H1 (cell line): ENCODE measurements around the gene DENND4B. TPM values are rescaled to one million over a fixed set of nuclear protein-coding genes. Genes with fewer than 3 reads are reported as not detected.

Experiments
- CTCF ChIA-PET: fragments of 300-600 bp; sonication (Branson Sonifier 250); formaldehyde crosslinking; loops from one replicate; lab custom pipeline; 2021; ENCODE audit not compliant: partially characterized antibody; lab: Charles Lee
- POLR2A ChIA-PET: fragments of 300-600 bp; sonication (Branson Sonifier 250); formaldehyde crosslinking; loops from one replicate; lab custom pipeline; 2021; ENCODE audit warnings: inconsistent platforms; ENCODE audit not compliant: partially characterized antibody; lab: Charles Lee
- DNase-seq, 2 experiments: peaks; one replicate each; pipeline versions ENCODE4 v3.0.0 to v3.0.0-alpha.2; 2010 to 2022; ENCODE audit warnings: low spot score in 2 of 2, low read depth in 1 of 2, mixed read lengths in 1 of 2
- FAIRE-seq: peaks from 2 replicates; lab custom pipeline; 2011; peaks lifted over from hg19 to GRCh38; lab: Jason Lieb, UNC
- H2AFZ ChIP-seq: 2 replicates; pipeline ENCODE4 v1.8.1; 2012; ENCODE audit warnings: low read length, inconsistent platforms
- H2AK5ac ChIP-seq: 2 replicates; pipeline ENCODE4 v1.6.1; 2013; ENCODE audit warnings: low read depth, low read length
- H2BK120ac ChIP-seq: replicated peaks from 2 replicates; pipeline ENCODE3; 2013; ENCODE audit warnings: low read depth, low read length, inconsistent platforms
- H2BK12ac ChIP-seq: 2 replicates; pipeline ENCODE4 v1.6.1; 2013; ENCODE audit warnings: low read depth, low read length
- H2BK15ac ChIP-seq: 2 replicates; pipeline ENCODE4 v1.6.1; 2013; ENCODE audit warnings: low read length
- H2BK20ac ChIP-seq: 2 replicates; pipeline ENCODE4 v1.6.1; 2013; ENCODE audit warnings: low read length
- H2BK5ac ChIP-seq: 2 replicates; pipeline ENCODE4 v1.6.1; 2013; ENCODE audit warnings: low read depth, low read length
- H3K14ac ChIP-seq: 2 replicates; pipeline ENCODE4 v1.6.1; 2013; ENCODE audit warnings: inconsistent platforms; ENCODE audit not compliant: insufficient read length
- H3K18ac ChIP-seq: 2 replicates; pipeline ENCODE4 v1.6.1; 2013; ENCODE audit warnings: low read length; ENCODE audit errors: extremely low read depth
- H3K23ac ChIP-seq: 2 replicates; pipeline ENCODE4 v1.6.1; 2013; ENCODE audit warnings: inconsistent platforms; ENCODE audit not compliant: insufficient read length
- H3K23me2 ChIP-seq: 2 replicates; pipeline ENCODE4 v1.6.1; 2013; ENCODE audit warnings: low read depth, low read length
- H3K27ac ChIP-seq: 2 replicates; pipeline ENCODE4 v1.6.1; 2011; ENCODE audit warnings: low read depth, low read length, inconsistent platforms
- H3K27me3 ChIP-seq, 4 experiments: replicated peaks in 1 of 4; 1 replicate in 1 of 4; 2 replicates in 3 of 4; pipeline versions ENCODE4 v1.6.1 to v1.8.1; 2011 to 2013; ENCODE audit warnings: low read length in 3 of 4, mild to moderate bottlenecking in 3 of 4, inconsistent platforms in 2 of 4, mixed read lengths in 2 of 4, moderate library complexity in 1 of 4; ENCODE audit not compliant: control insufficient read depth in 3 of 4, insufficient read depth in 3 of 4; ENCODE audit errors: extremely low read depth in 1 of 4
- H3K36me3 ChIP-seq, 4 experiments: 2 replicates each; pipeline versions ENCODE4 v1.6.1 to v1.8.1; 2011 to 2013; ENCODE audit warnings: mild to moderate bottlenecking in 4 of 4, low read length in 3 of 4, moderate library complexity in 2 of 4, control low read depth in 1 of 4, inconsistent platforms in 1 of 4; ENCODE audit not compliant: insufficient read depth in 4 of 4, control insufficient read depth in 2 of 4
- H3K4ac ChIP-seq: replicated peaks from 2 replicates; pipeline ENCODE3; 2013; ENCODE audit warnings: low read length, low read depth, mixed read lengths, inconsistent platforms; ENCODE audit not compliant: insufficient read length
- H3K4me1 ChIP-seq, 4 experiments: replicated peaks in 1 of 4; 1 replicate in 1 of 4; 2 replicates in 3 of 4; pipeline versions ENCODE4 v1.6.1 to v1.8.1; 2011 to 2013; ENCODE audit warnings: low read length in 3 of 4, inconsistent platforms in 2 of 4, mixed read lengths in 1 of 4; ENCODE audit not compliant: insufficient read depth in 4 of 4, control insufficient read depth in 3 of 4
- H3K4me2 ChIP-seq, 2 experiments: 2 replicates each; pipeline versions ENCODE4 v1.6.1 to v1.8.1; 2011 to 2013; ENCODE audit warnings: low read depth in 2 of 2, low read length in 2 of 2, control low read depth in 1 of 2, inconsistent platforms in 1 of 2, mild to moderate bottlenecking in 1 of 2; ENCODE audit not compliant: insufficient read depth in 1 of 2
- H3K4me3 ChIP-seq, 4 experiments: fragments of 200-600, 300-600 bp in 1 of 4; sonication (generic), shearing (Covaris generic), sonication (Bioruptor Twin) in 1 of 4; 2 replicates each; pipeline versions ENCODE4 v1.5.1 to v1.8.1; 2011 to 2016; ENCODE audit warnings: low read length in 4 of 4, low read depth in 3 of 4, control low read depth in 2 of 4, inconsistent platforms in 2 of 4, mild to moderate bottlenecking in 2 of 4, mixed read lengths in 1 of 4, moderate library complexity in 1 of 4; ENCODE audit not compliant: insufficient read depth in 2 of 4; ENCODE audit errors: extremely low read depth in 1 of 4
- H3K56ac ChIP-seq: replicated peaks from 2 replicates; pipeline ENCODE3; 2013; ENCODE audit warnings: low read depth, mild to moderate bottlenecking, mixed read lengths, low read length, inconsistent platforms; ENCODE audit not compliant: insufficient read length
- H3K79me1 ChIP-seq: 2 replicates; pipeline ENCODE4 v1.6.1; 2013; ENCODE audit warnings: low read depth, low read length, control low read depth
- H3K79me2 ChIP-seq, 2 experiments: 2 replicates each; pipeline versions ENCODE4 v1.6.1 to v1.8.1; 2012 to 2013; ENCODE audit warnings: low read length in 2 of 2, mild to moderate bottlenecking in 2 of 2, inconsistent platforms in 1 of 2; ENCODE audit not compliant: insufficient read depth in 2 of 2, control insufficient read depth in 1 of 2
- H3K9ac ChIP-seq, 4 experiments: replicated peaks in 1 of 4; 1 replicate in 1 of 4; 2 replicates in 3 of 4; pipeline versions ENCODE4 v1.6.1 to v1.8.1; 2011 to 2013; ENCODE audit warnings: low read depth in 3 of 4, low read length in 3 of 4, control low read depth in 2 of 4, mild to moderate bottlenecking in 2 of 4, moderate library complexity in 2 of 4, inconsistent platforms in 1 of 4; ENCODE audit errors: extremely low read depth in 1 of 4
- H3K9me3 ChIP-seq, 2 experiments: 2 replicates each; pipeline versions ENCODE4 v1.6.1 to v1.8.1; 2012 to 2013; ENCODE audit warnings: mild to moderate bottlenecking in 2 of 2, moderate library complexity in 2 of 2, control low read depth in 1 of 2, inconsistent platforms in 1 of 2, low read depth in 1 of 2, low read length in 1 of 2, mixed read lengths in 1 of 2; ENCODE audit not compliant: insufficient read depth in 2 of 2
- H4K20me1 ChIP-seq, 2 experiments: replicated peaks in 1 of 2; 2 replicates each; pipeline versions ENCODE3 to v1.8.1; 2011 to 2013; ENCODE audit warnings: inconsistent platforms in 2 of 2, low read length in 2 of 2, mild to moderate bottlenecking in 1 of 2; ENCODE audit not compliant: insufficient read depth in 2 of 2, control insufficient read depth in 1 of 2
- H4K5ac ChIP-seq: 2 replicates; pipeline ENCODE4 v1.6.1; 2013; ENCODE audit warnings: low read length, low read depth, mixed read lengths, inconsistent platforms; ENCODE audit not compliant: insufficient read length
- H4K8ac ChIP-seq: 2 replicates; pipeline ENCODE4 v1.8.0; 2013; ENCODE audit warnings: mild to moderate bottlenecking, moderate library complexity, low read length, inconsistent platforms; ENCODE audit not compliant: insufficient read depth; ENCODE audit errors: extremely low read depth
- H4K91ac ChIP-seq: replicated peaks from 2 replicates; pipeline ENCODE3; 2013; ENCODE audit warnings: low read length, mixed read lengths, inconsistent platforms; ENCODE audit not compliant: insufficient read length
- WGBS, 2 experiments: shearing (Covaris generic) in 1 of 2; methylation state at CpG; one replicate each; pipeline versions ENCODE4 v1.1.6 to v1.1.7; 2013 to 2015; ENCODE audit warnings: low lambda C conversion rate in 2 of 2, mixed read lengths in 2 of 2, inconsistent platforms in 1 of 2, low coverage in 1 of 2, missing lambda C conversion rate in 1 of 2; ENCODE audit not compliant: insufficient replicate concordance in 2 of 2, insufficient coverage in 1 of 2, insufficient read length in 1 of 2; ENCODE audit errors: extremely low coverage in 1 of 2, missing lambda C conversion rate in 1 of 2; 5-methylcytosine and 5-hydroxymethylcytosine counted together
- polyA plus RNA-seq, 7 experiments: library from polyadenylated mRNA; depleted of rRNA in 3 of 7; stranded (reverse) in 5 of 7; unstranded in 2 of 7; fragments of >200 nt in 5 of 7; fragments of 200-250 nt in 2 of 7; gene quantifications; 1 replicate in 5 of 7; 2 replicates in 1 of 7; 4 replicates in 1 of 7; pipeline versions ENCODE4 v1.2.1 to v1.2.3, GENCODE V29; 2011 to 2013; ENCODE audit warnings: missing spikeins in 2 of 7, mixed read lengths in 2 of 7
- total RNA-seq: library from RNA; stranded (reverse); fragmentation: NEBNext Ultra II Directional; extraction: Animal tissue kit (Norgen Biotek cat#: 25700); gene quantifications from 2 replicates; pipeline ENCODE4 v1.2.1, GENCODE V29; 2021

DENND4B gene
- total and polyA plus RNA-seq, 2 of the 8 experiments (the other 6 are each of a cell fraction or from before 2014, with no cell fraction given) = 45.6 to 61.1 TPM

- Histone ChIP-seq H3K4me2 (peak overlapping the region; percentile 94 to 95), H2BK20ac (no peak overlapping the region), H3K9me3 (no peaks in the 10 kb centered on the region), H3K79me2 (peaks cover 37 to 58% of the 10 kb centered on the region in 2 experiments), H3K4ac (no peak overlapping the region), H2AFZ (no peak overlapping the region), H3K4me1 (peaks cover 6 to 14% (median 11%) of the 10 kb centered on the region in 4 experiments), H2BK120ac (no peak overlapping the region), H4K20me1 (peaks cover 28 to 29% of the 10 kb centered on the region in 2 experiments), H3K4me3 (peak overlapping the region; percentile 68 to 100 (median 94)), H4K91ac (peak overlapping the region; percentile 29), H4K5ac (peak overlapping the region; percentile 24), H4K8ac (peak overlapping the region; percentile 20; the same call in 1 of the 2 replicates), H3K9ac (peak overlapping the region; percentile 47 to 93 (median 74)), H2AK5ac (no peak overlapping the region), H3K23ac (no peak overlapping the region), H3K23me2 (peaks cover 20% of the 10 kb centered on the region), H3K36me3 (peaks cover 0 to 8% (median 0%) of the 10 kb centered on the region in 4 experiments; a peak in 4 of 8 replicates), H3K79me1 (peaks cover 13% of the 10 kb centered on the region), H3K56ac (peak overlapping the region; percentile 60), H2BK5ac (no peak overlapping the region; the same call in 1 of the 2 replicates), H2BK12ac (no peak overlapping the region), H3K27me3 (no peaks in the 10 kb centered on the region), H3K14ac (no peak overlapping the region), H3K18ac (no peak overlapping the region; the same call in 1 of the 2 replicates), H3K27ac (peak overlapping the region; percentile 35; the same call in 1 of the 2 replicates), H2BK15ac (no peak overlapping the region)
- ChIA-PET POLR2A (interaction anchor here (0.6 to 7.9 kb wide), 17 partner anchors 9 to 470 kb away, joined by 3 to 73 read pairs (median 4); partner anchors contain the start of genes CREB3L4, DENND4B, RAB13 and RPS27), CTCF (interaction anchor here (1.0 to 2.3 kb wide), 8 partner anchors 9 to 125 kb away, joined by 3 to 9 read pairs (median 4); partner anchors contain the start of gene RAB13)
- DNase-seq (no peak), FAIRE-seq (no peak)
- WGBS, 2 experiments = 33% methylated on average over 3 of the region's 3 CpGs; no CpG with 5 or more reads in 1 of the 2 experiments
Measured at GRCh38 chr1:153921080-153921802, 25.3 kb downstream of the DENND4B start.
